CD4-positive, alpha-beta T cell treated with Interferon gamma for 1 hour (primary cell): Measurements from ENCODE around the gene MTCL1.

ENCODE experiments used
- DNase-seq: peaks from one replicate; pipeline ENCODE4 v3.0.0-alpha.2; 2020

Gene MTCL1

GRCh38 chr18:8871489-8871888 is 166.1 kb downstream of the MTCL1 start:
- no peak for DNase-seq

- DNase-seq, result no peak
These were observed 169.5 kb downstream of the MTCL1 start for GRCh38 chr18:8874872-8875271.

- no peak for DNase-seq
These were observed 171.5 kb downstream of the MTCL1 start for GRCh38 chr18:8876887-8877286.

- no peak for DNase-seq
These were observed 175.7 kb downstream of the MTCL1 start for GRCh38 chr18:8881103-8881502.
